Neural crest cell (in vitro differentiated cells): Measurements from ENCODE around the gene NELFE. TPM values are rescaled to one million over a fixed set of nuclear protein-coding genes. Genes with fewer than 3 reads are reported as not detected.

Source experiments
- DNase-seq: peaks from one replicate; pipeline ENCODE4 v3.0.0; 2021; ENCODE audit warnings: low read depth, mixed read lengths, low spot score
- H3K27ac Mint-ChIP-seq: one replicate; pipeline ENCODE4 v1.8.0; 2021; ENCODE audit warnings: mild to moderate bottlenecking, mixed read lengths; ENCODE audit not compliant: unreplicated experiment
- H3K27me3 Mint-ChIP-seq: 2 replicates; pipeline ENCODE4 v1.8.0; 2021; ENCODE audit warnings: low read depth, mild to moderate bottlenecking, mixed read lengths
- H3K36me3 Mint-ChIP-seq: 2 replicates; pipeline ENCODE4 v1.8.0; 2021; ENCODE audit warnings: low read depth, mild to moderate bottlenecking, mixed read lengths
- H3K4me1 Mint-ChIP-seq: 2 replicates; pipeline ENCODE4 v1.8.0; 2021; ENCODE audit warnings: mixed read lengths
- H3K4me3 Mint-ChIP-seq: one replicate; pipeline ENCODE4 v1.8.0; 2021; ENCODE audit warnings: mild to moderate bottlenecking, mixed read lengths
- H3K9me3 Mint-ChIP-seq: 2 replicates; pipeline ENCODE4 v1.8.0; 2021; ENCODE audit warnings: mixed read lengths
- CTCF ChIP-seq: fragments of 200-600 bp; sonication (generic); conservative IDR thresholded peaks from 2 replicates; pipeline ENCODE4 v1.5.0; 2021; ENCODE audit warnings: antibody characterized with exemption, mild to moderate bottlenecking
- total RNA-seq: library from RNA; stranded (reverse); gene quantifications from 2 replicates; pipeline ENCODE4 v1.2.1, GENCODE V29; 2021

NELFE gene
- total RNA-seq, 1 donor from 2014 or later, result 86.1 TPM

DNA sequence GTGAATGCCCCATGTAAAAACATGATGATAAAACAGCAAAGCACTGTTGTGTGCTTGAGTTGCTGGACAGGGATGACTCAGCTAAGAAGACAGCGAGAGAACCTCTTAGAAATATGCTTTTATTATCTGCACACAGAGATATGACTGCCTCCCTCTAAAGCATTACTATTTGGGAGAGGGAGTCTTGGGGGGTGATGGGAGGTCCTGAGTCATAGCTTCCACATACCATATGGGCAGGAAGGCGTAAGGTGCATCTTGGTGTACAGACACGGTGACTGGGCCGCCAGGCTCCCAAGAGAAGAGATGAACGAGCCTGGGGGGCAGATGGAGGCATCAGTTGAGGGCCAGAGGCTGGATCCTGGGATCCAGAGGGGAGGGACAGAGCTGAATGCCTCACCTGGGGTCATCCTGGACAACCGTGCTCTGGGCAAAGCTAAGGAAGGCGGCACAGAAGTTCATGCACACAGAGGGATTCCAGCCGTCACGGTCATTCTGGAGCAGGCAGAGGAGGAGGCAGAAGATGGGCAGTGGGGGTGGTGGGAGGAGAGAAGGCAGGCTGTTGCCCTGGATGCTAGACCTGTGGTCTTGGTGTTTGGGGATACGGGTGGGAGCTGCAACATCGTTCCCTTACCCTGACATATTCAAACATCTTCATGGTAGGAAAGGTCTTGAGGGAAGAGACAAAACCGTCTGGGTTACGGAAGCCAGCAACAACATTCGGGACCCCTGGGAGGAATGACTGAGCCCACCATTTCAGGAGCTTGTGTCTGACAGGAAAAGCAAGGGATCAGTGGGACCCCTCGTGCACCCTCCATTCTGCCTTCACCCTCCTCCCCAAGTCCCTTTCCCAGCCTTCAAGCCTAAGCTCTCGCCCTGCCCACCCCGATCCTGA is 11.2 kb upstream of the NELFE start:
- Mint-ChIP-seq H3K4me1 (peaks cover 33% of the 10 kb centered on the region), H3K36me3 (peaks cover 21% of the 10 kb centered on the region), H3K4me3 (peak overlapping the region; percentile 100), H3K27ac (peak overlapping the region; percentile 81), H3K9me3 (no peaks in the 10 kb centered on the region), H3K27me3 (no peaks in the 10 kb centered on the region)
- no peak for DNase-seq
- no peak for TF ChIP-seq CTCF

GRCh38 chr6:31968791-31969711 is 10.3 kb upstream of the NELFE start:
- no peaks in the 10 kb centered on the region for H3K9me3 Mint-ChIP-seq
- no peaks in the 10 kb centered on the region for H3K27me3 Mint-ChIP-seq
- H3K36me3 Mint-ChIP-seq, result peaks cover 15% of the 10 kb centered on the region
- TF ChIP-seq CTCF, result no peak
- no peak for DNase-seq
- peak overlapping the region; percentile 75 for H3K27ac Mint-ChIP-seq
- peaks cover 33% of the 10 kb centered on the region for H3K4me1 Mint-ChIP-seq
- H3K4me3 Mint-ChIP-seq, result peak overlapping the region; percentile 100

DNA sequence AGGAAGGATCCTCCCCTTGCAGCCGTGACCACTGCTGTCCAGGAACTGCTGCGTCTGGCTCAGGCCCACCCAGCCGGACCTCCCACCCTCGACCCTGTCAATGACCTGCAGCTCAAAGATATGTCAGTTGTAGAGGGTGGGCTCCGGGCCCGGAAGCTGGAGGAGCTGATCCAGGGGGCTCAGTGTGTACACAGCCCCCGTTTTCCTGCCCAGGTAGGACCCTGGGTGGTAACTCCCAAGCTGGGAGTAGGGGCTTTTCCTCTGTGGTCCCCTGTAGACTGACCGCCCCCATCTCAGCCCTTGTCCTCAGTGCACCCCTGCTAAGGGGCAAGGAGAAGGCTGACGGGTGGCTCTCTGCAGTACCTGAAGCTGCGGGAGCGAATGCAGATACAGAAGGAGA is 9.6 kb upstream of the NELFE start:
- Mint-ChIP-seq H3K4me3 (peak overlapping the region; percentile 44), H3K27ac (no peak overlapping the region), H3K27me3 (no peaks in the 10 kb centered on the region), H3K4me1 (peaks cover 27% of the 10 kb centered on the region), H3K9me3 (no peaks in the 10 kb centered on the region), H3K36me3 (peaks cover 13% of the 10 kb centered on the region)
- no peak for DNase-seq
- TF ChIP-seq CTCF, result no peak

DNA sequence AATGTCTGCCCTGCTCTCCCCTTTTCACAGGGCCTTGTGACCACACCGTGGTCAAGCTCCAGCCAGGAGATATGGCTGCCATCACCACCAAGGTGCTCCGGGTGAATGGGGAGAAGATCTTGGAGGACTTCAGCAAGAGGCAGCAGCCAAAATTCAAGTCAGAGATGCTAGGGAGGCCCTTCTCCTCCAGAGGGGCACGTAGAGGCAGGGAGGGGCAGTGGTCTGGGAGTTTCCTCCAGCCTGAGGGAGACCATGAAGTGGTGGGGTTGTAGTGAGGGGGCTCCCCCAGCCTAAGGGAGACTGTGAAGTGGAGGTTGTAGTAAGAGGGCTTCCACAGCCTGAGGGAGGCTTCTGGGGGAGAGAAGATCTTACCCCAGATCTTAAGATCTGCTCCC is 9.2 kb upstream of the NELFE start:
- peaks cover 11% of the 10 kb centered on the region for H3K36me3 Mint-ChIP-seq
- H3K4me3 Mint-ChIP-seq, result peak overlapping the region; percentile 44
- no peak overlapping the region for H3K27ac Mint-ChIP-seq
- TF ChIP-seq CTCF, result no peak
- H3K4me1 Mint-ChIP-seq, result peaks cover 23% of the 10 kb centered on the region
- DNase-seq, result no peak
- H3K9me3 Mint-ChIP-seq, result no peaks in the 10 kb centered on the region
- no peaks in the 10 kb centered on the region for H3K27me3 Mint-ChIP-seq

DNA sequence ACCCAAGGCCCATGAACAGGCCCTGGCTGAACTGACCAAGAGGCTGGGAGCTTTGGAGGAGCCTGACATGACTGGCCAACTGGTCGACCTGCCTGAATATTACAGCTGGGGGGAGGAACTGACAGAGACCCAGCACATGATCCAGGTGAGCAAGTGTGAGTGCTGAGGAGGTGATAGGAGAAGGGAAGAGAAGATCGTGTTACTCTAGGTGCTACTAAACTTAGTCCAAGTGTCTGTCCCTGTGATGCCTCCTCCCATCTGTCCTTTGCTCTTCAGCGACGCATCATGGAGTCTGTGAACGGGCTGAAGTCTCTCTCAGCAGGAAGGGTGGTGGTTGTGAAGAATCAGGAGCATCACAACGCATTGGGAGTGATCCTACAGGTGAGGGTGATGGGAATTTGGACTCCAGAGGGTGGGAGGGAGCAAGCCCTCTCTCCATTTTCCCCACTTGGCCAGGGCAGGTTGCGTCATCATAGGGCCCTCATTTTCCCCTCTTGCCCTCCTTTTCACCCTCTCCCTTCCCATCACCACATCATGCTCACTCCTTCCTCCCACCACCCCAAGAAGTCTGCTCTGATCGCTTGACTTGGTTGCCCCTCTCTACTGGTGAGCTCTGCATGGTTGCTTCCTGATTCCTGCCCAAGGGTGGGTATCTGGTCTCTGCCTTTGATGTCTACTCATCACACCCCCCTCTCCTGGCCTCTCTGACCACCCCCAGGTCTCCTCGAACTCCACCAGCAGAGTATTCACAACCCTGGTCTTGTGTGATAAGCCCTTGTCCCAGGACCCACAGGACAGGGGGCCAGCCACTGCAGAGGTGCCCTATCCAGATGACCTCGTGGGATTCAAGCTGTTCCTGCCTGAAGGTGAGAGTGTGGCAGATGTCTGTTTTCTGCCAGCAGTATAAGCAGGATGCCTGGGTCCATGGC is 8.5 kb upstream of the NELFE start:
- no peaks in the 10 kb centered on the region for H3K9me3 Mint-ChIP-seq
- peak overlapping the region; percentile 31 for H3K4me3 Mint-ChIP-seq
- TF ChIP-seq CTCF, result no peak
- no peak for DNase-seq
- peaks cover 16% of the 10 kb centered on the region for H3K4me1 Mint-ChIP-seq
- no peak overlapping the region for H3K27ac Mint-ChIP-seq
- no peaks in the 10 kb centered on the region for H3K27me3 Mint-ChIP-seq
- H3K36me3 Mint-ChIP-seq, result peaks cover 9% of the 10 kb centered on the region
